Neural cell (in vitro differentiated cells): ENCODE data around the gene CHL1. TPM values are rescaled to one million over a fixed set of nuclear protein-coding genes. Genes with fewer than 3 reads are reported as not detected.

Experiments
- H2AFZ ChIP-seq: fragments of 200-600, 300-800 bp; sonication (generic), shearing (Covaris generic); 2 replicates; pipeline ENCODE4 v1.6.0; 2014; ENCODE audit warnings: low read depth, mild to moderate bottlenecking, antibody characterized with exemption, low read length, moderate library complexity
- H3F3A ChIP-seq: fragments of 200-600 bp; shearing (Covaris generic); 2 replicates; pipeline ENCODE4 v1.6.1; 2016; ENCODE audit warnings: mild to moderate bottlenecking, moderate library complexity, mixed read lengths, antibody characterized with exemption, low read length; ENCODE audit not compliant: insufficient read depth, poor library complexity, severe bottlenecking
- H3K27ac ChIP-seq: fragments of 200-600, 300-800 bp; sonication (generic), shearing (Covaris generic); 2 replicates; pipeline ENCODE4 v1.5.1; 2014; ENCODE audit warnings: mild to moderate bottlenecking, low read length, moderate library complexity
- H3K27me3 ChIP-seq: fragments of 300-800, 200-600 bp; sonication (generic), shearing (Covaris generic); 2 replicates; pipeline ENCODE4 v1.6.0; 2014; ENCODE audit warnings: mild to moderate bottlenecking, low read depth, low read length, moderate library complexity; ENCODE audit not compliant: insufficient read depth
- H3K36me3 ChIP-seq: fragments of 300-800, 200-600 bp; sonication (generic), shearing (Covaris generic); 2 replicates; pipeline ENCODE4 v1.5.1; 2014; ENCODE audit warnings: mild to moderate bottlenecking, antibody characterized with exemption, low read length, moderate library complexity; ENCODE audit not compliant: insufficient read depth
- H3K4me2 ChIP-seq: fragments of 300-800, 200-600 bp; sonication (generic), shearing (Covaris generic); 2 replicates; pipeline ENCODE4 v1.6.0; 2014; ENCODE audit warnings: mild to moderate bottlenecking, low read length
- H3K4me3 ChIP-seq: fragments of 300-800, 200-600 bp; sonication (generic), shearing (Covaris generic); 2 replicates; pipeline ENCODE4 v1.5.1; 2014; ENCODE audit warnings: mild to moderate bottlenecking, low read length, moderate library complexity
- H3K79me2 ChIP-seq: fragments of 200-600 bp; shearing (Covaris generic); replicated peaks from 2 replicates; pipeline ENCODE4 v1.6.0; 2014; ENCODE audit warnings: mild to moderate bottlenecking, low read length, moderate library complexity; ENCODE audit not compliant: insufficient read depth
- H3K9ac ChIP-seq: fragments of 300-800, 200-600 bp; sonication (generic), shearing (Covaris generic); 2 replicates; pipeline ENCODE4 v1.6.1; 2016; ENCODE audit warnings: mild to moderate bottlenecking, low read length, mixed read lengths
- H3K9me2 ChIP-seq: fragments of 200-600 bp; shearing (Covaris generic); 2 replicates; pipeline ENCODE4 v1.6.1; 2016; ENCODE audit warnings: mild to moderate bottlenecking, low read length, mixed read lengths; ENCODE audit not compliant: insufficient read depth
- H3K9me3 ChIP-seq: fragments of 200-600, 300-800 bp; sonication (generic), shearing (Covaris generic); 2 replicates; pipeline ENCODE4 v1.6.1; 2016; ENCODE audit warnings: mild to moderate bottlenecking, mixed run types, low read length, moderate library complexity, mixed read lengths
- H4K20me1 ChIP-seq: fragments of 200-600 bp; shearing (Covaris generic); 2 replicates; pipeline ENCODE4 v1.6.1; 2016; ENCODE audit warnings: mild to moderate bottlenecking, mixed run types; ENCODE audit not compliant: insufficient read depth
- EP300 ChIP-seq: fragments of 450-650 bp; conservative IDR thresholded peaks from 2 replicates; pipeline ENCODE4 v1.6.1; 2014; ENCODE audit warnings: antibody characterized with exemption, mild to moderate bottlenecking, moderate library complexity; ENCODE audit not compliant: poor library complexity, severe bottlenecking
- EZH2 ChIP-seq: fragments of 200-600, 300-800 bp; shearing (Covaris generic), sonication (generic); IDR thresholded peaks from 2 replicates; pipeline ENCODE4 v1.6.1; 2014; ENCODE audit warnings: antibody characterized with exemption, low read length, borderline replicate concordance, mild to moderate bottlenecking; ENCODE audit not compliant: insufficient read depth, poor library complexity, severe bottlenecking
- MXI1 ChIP-seq: fragments of 450-650 bp; conservative IDR thresholded peaks from 2 replicates; pipeline ENCODE4 v1.6.1; 2014; ENCODE audit warnings: antibody characterized with exemption, mild to moderate bottlenecking; ENCODE audit not compliant: poor library complexity, severe bottlenecking
- POLR2AphosphoS5 ChIP-seq: IDR thresholded peaks from 2 replicates; pipeline ENCODE4 v1.6.1; 2012
- RAD21 ChIP-seq: fragments of 450-650 bp; conservative IDR thresholded peaks from 2 replicates; pipeline ENCODE4 v1.6.1; 2014; ENCODE audit warnings: antibody characterized with exemption, mild to moderate bottlenecking, moderate library complexity
- SMC3 ChIP-seq: fragments of 450-650 bp; conservative IDR thresholded peaks from 2 replicates; pipeline ENCODE4 v1.6.1; 2014; ENCODE audit warnings: antibody characterized with exemption, mild to moderate bottlenecking, moderate library complexity; ENCODE audit not compliant: poor library complexity
- TAF1 ChIP-seq: IDR thresholded peaks from 2 replicates; pipeline ENCODE4 v1.6.1; 2012; ENCODE audit warnings: low read depth
- polyA plus RNA-seq: library from polyadenylated mRNA; depleted of rRNA; stranded (reverse); fragments of >200 nt; gene quantifications from 2 replicates; pipeline ENCODE4 v1.2.3, GENCODE V29; 2014
- TF ChIP-seq, protein P1 (sequence below): IDR thresholded peaks from 2 replicates; pipeline ENCODE4 v1.6.1; 2012; ENCODE audit warnings: borderline replicate concordance
- TF ChIP-seq, protein P2 (sequence below): fragments of 450-650 bp; IDR thresholded peaks from 2 replicates; pipeline ENCODE4 v1.5.1; 2014; ENCODE audit warnings: antibody characterized with exemption, mild to moderate bottlenecking, moderate library complexity; ENCODE audit not compliant: poor library complexity, severe bottlenecking

The CHL1 gene
- polyA plus RNA-seq, 1 donor from 2014 or later: 199 TPM

DNA sequence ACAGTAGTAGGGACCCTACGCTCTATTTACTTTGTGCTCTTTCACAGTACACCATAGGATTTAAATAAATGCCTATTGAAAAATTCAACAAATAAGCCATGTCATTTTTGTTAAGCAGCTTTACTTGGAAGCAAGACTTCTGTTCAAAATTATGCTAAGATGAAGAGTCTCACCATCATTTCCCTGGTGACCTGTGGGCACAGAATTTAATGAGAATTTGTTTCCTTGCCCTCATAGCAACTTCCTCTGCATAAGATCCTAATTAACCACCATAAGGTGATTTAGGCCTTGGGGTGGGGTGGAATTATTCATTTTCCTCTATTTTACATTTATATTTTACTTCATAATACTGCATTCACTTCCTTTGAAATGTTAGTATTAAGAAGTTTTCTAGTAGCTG lies 70.5 kb downstream of the CHL1 start:
- Histone ChIP-seq H3K27ac (no peak overlapping the region), H3K9ac (no peak overlapping the region), H3K4me2 (no peak overlapping the region), H2AFZ (no peak overlapping the region), H3K9me3 (no peaks in the 10 kb centered on the region), H3K36me3 (no peaks in the 10 kb centered on the region), H3K4me3 (no peak overlapping the region), H3K79me2 (no peaks in the 10 kb centered on the region), H4K20me1 (no peaks in the 10 kb centered on the region), H3K27me3 (no peaks in the 10 kb centered on the region), H3K9me2 (no peaks in the 10 kb centered on the region), H3F3A (no peaks in the 10 kb centered on the region)
- TF ChIP-seq RAD21 (no peak), MXI1 (no peak), EP300 (no peak), TAF1 (no peak), POLR2AphosphoS5 (no peak), EZH2 (no peak), SMC3 (no peak)
- TF ChIP-seq, protein P1, sequence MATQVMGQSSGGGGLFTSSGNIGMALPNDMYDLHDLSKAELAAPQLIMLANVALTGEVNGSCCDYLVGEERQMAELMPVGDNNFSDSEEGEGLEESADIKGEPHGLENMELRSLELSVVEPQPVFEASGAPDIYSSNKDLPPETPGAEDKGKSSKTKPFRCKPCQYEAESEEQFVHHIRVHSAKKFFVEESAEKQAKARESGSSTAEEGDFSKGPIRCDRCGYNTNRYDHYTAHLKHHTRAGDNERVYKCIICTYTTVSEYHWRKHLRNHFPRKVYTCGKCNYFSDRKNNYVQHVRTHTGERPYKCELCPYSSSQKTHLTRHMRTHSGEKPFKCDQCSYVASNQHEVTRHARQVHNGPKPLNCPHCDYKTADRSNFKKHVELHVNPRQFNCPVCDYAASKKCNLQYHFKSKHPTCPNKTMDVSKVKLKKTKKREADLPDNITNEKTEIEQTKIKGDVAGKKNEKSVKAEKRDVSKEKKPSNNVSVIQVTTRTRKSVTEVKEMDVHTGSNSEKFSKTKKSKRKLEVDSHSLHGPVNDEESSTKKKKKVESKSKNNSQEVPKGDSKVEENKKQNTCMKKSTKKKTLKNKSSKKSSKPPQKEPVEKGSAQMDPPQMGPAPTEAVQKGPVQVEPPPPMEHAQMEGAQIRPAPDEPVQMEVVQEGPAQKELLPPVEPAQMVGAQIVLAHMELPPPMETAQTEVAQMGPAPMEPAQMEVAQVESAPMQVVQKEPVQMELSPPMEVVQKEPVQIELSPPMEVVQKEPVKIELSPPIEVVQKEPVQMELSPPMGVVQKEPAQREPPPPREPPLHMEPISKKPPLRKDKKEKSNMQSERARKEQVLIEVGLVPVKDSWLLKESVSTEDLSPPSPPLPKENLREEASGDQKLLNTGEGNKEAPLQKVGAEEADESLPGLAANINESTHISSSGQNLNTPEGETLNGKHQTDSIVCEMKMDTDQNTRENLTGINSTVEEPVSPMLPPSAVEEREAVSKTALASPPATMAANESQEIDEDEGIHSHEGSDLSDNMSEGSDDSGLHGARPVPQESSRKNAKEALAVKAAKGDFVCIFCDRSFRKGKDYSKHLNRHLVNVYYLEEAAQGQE: no peak
- TF ChIP-seq, protein P2, sequence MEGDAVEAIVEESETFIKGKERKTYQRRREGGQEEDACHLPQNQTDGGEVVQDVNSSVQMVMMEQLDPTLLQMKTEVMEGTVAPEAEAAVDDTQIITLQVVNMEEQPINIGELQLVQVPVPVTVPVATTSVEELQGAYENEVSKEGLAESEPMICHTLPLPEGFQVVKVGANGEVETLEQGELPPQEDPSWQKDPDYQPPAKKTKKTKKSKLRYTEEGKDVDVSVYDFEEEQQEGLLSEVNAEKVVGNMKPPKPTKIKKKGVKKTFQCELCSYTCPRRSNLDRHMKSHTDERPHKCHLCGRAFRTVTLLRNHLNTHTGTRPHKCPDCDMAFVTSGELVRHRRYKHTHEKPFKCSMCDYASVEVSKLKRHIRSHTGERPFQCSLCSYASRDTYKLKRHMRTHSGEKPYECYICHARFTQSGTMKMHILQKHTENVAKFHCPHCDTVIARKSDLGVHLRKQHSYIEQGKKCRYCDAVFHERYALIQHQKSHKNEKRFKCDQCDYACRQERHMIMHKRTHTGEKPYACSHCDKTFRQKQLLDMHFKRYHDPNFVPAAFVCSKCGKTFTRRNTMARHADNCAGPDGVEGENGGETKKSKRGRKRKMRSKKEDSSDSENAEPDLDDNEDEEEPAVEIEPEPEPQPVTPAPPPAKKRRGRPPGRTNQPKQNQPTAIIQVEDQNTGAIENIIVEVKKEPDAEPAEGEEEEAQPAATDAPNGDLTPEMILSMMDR: no peak

DNA sequence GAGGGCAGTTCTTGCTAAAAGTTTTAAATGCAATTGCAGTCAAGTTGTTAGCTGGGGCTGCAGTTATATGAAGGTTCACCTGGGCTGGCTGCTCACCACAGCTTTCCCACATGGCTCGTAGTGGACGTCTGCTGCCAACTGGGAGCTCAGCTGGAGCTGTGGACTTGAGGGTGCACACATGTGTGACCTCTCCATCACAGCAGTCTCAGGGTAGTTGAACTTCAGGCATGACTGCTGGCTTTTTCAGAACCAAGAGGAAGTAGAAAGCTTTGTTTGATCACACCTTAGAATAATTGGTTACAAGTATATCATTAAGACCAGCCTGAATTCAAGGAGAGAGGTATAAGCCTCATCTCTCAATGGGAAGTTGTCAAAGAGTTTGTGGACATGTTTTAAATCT lies 74.1 kb downstream of the CHL1 start:
- Histone ChIP-seq H3K4me3 (no peak overlapping the region), H3K9me3 (no peaks in the 10 kb centered on the region), H3K9me2 (no peaks in the 10 kb centered on the region), H3K27me3 (no peaks in the 10 kb centered on the region), H3K9ac (no peak overlapping the region), H2AFZ (no peak overlapping the region), H3F3A (no peaks in the 10 kb centered on the region), H3K79me2 (no peaks in the 10 kb centered on the region), H4K20me1 (no peaks in the 10 kb centered on the region), H3K4me2 (no peak overlapping the region), H3K27ac (no peak overlapping the region), H3K36me3 (no peaks in the 10 kb centered on the region)
- TF ChIP-seq, protein P2: no peak
- no peak for TF ChIP-seq MXI1
- TF ChIP-seq EP300: no peak
- no peak for TF ChIP-seq RAD21
- TF ChIP-seq, protein P1: no peak
- TF ChIP-seq SMC3: no peak
- no peak for TF ChIP-seq POLR2AphosphoS5
- no peak for TF ChIP-seq EZH2
- no peak for TF ChIP-seq TAF1
